H1 (cell line): ENCODE results near the gene FHIT. TPM values are rescaled to one million over a fixed set of nuclear protein-coding genes. Genes with fewer than 3 reads are reported as not detected.

Experiments used
- CTCF ChIA-PET: fragments of 300-600 bp; sonication (Branson Sonifier 250); formaldehyde crosslinking; loops from one replicate; lab custom pipeline; 2021; ENCODE audit not compliant: partially characterized antibody; lab: Charles Lee
- POLR2A ChIA-PET: fragments of 300-600 bp; sonication (Branson Sonifier 250); formaldehyde crosslinking; loops from one replicate; lab custom pipeline; 2021; ENCODE audit warnings: inconsistent platforms; ENCODE audit not compliant: partially characterized antibody; lab: Charles Lee
- DNase-seq, 2 experiments: peaks; one replicate each; pipeline versions ENCODE4 v3.0.0 to v3.0.0-alpha.2; 2010 to 2022; ENCODE audit warnings: low spot score in 2 of 2, low read depth in 1 of 2, mixed read lengths in 1 of 2
- FAIRE-seq: peaks from 2 replicates; lab custom pipeline; 2011; peaks lifted over from hg19 to GRCh38; lab: Jason Lieb, UNC
- H2AFZ ChIP-seq: 2 replicates; pipeline ENCODE4 v1.8.1; 2012; ENCODE audit warnings: low read length, inconsistent platforms
- H2AK5ac ChIP-seq: 2 replicates; pipeline ENCODE4 v1.6.1; 2013; ENCODE audit warnings: low read depth, low read length
- H2BK120ac ChIP-seq: replicated peaks from 2 replicates; pipeline ENCODE3; 2013; ENCODE audit warnings: low read depth, low read length, inconsistent platforms
- H2BK12ac ChIP-seq: 2 replicates; pipeline ENCODE4 v1.6.1; 2013; ENCODE audit warnings: low read depth, low read length
- H2BK15ac ChIP-seq: 2 replicates; pipeline ENCODE4 v1.6.1; 2013; ENCODE audit warnings: low read length
- H2BK20ac ChIP-seq: 2 replicates; pipeline ENCODE4 v1.6.1; 2013; ENCODE audit warnings: low read length
- H2BK5ac ChIP-seq: 2 replicates; pipeline ENCODE4 v1.6.1; 2013; ENCODE audit warnings: low read depth, low read length
- H3K14ac ChIP-seq: 2 replicates; pipeline ENCODE4 v1.6.1; 2013; ENCODE audit warnings: inconsistent platforms; ENCODE audit not compliant: insufficient read length
- H3K18ac ChIP-seq: 2 replicates; pipeline ENCODE4 v1.6.1; 2013; ENCODE audit warnings: low read length; ENCODE audit errors: extremely low read depth
- H3K23ac ChIP-seq: 2 replicates; pipeline ENCODE4 v1.6.1; 2013; ENCODE audit warnings: inconsistent platforms; ENCODE audit not compliant: insufficient read length
- H3K23me2 ChIP-seq: 2 replicates; pipeline ENCODE4 v1.6.1; 2013; ENCODE audit warnings: low read depth, low read length
- H3K27ac ChIP-seq: 2 replicates; pipeline ENCODE4 v1.6.1; 2011; ENCODE audit warnings: low read depth, low read length, inconsistent platforms
- H3K27me3 ChIP-seq, 4 experiments: replicated peaks in 1 of 4; 1 replicate in 1 of 4; 2 replicates in 3 of 4; pipeline versions ENCODE4 v1.6.1 to v1.8.1; 2011 to 2013; ENCODE audit warnings: low read length in 3 of 4, mild to moderate bottlenecking in 3 of 4, inconsistent platforms in 2 of 4, mixed read lengths in 2 of 4, moderate library complexity in 1 of 4; ENCODE audit not compliant: control insufficient read depth in 3 of 4, insufficient read depth in 3 of 4; ENCODE audit errors: extremely low read depth in 1 of 4
- H3K36me3 ChIP-seq, 4 experiments: 2 replicates each; pipeline versions ENCODE4 v1.6.1 to v1.8.1; 2011 to 2013; ENCODE audit warnings: mild to moderate bottlenecking in 4 of 4, low read length in 3 of 4, moderate library complexity in 2 of 4, control low read depth in 1 of 4, inconsistent platforms in 1 of 4; ENCODE audit not compliant: insufficient read depth in 4 of 4, control insufficient read depth in 2 of 4
- H3K4ac ChIP-seq: replicated peaks from 2 replicates; pipeline ENCODE3; 2013; ENCODE audit warnings: low read length, low read depth, mixed read lengths, inconsistent platforms; ENCODE audit not compliant: insufficient read length
- H3K4me1 ChIP-seq, 4 experiments: replicated peaks in 1 of 4; 1 replicate in 1 of 4; 2 replicates in 3 of 4; pipeline versions ENCODE4 v1.6.1 to v1.8.1; 2011 to 2013; ENCODE audit warnings: low read length in 3 of 4, inconsistent platforms in 2 of 4, mixed read lengths in 1 of 4; ENCODE audit not compliant: insufficient read depth in 4 of 4, control insufficient read depth in 3 of 4
- H3K4me2 ChIP-seq, 2 experiments: 2 replicates each; pipeline versions ENCODE4 v1.6.1 to v1.8.1; 2011 to 2013; ENCODE audit warnings: low read depth in 2 of 2, low read length in 2 of 2, control low read depth in 1 of 2, inconsistent platforms in 1 of 2, mild to moderate bottlenecking in 1 of 2; ENCODE audit not compliant: insufficient read depth in 1 of 2
- H3K4me3 ChIP-seq, 4 experiments: fragments of 200-600, 300-600 bp in 1 of 4; sonication (generic), shearing (Covaris generic), sonication (Bioruptor Twin) in 1 of 4; 2 replicates each; pipeline versions ENCODE4 v1.5.1 to v1.8.1; 2011 to 2016; ENCODE audit warnings: low read length in 4 of 4, low read depth in 3 of 4, control low read depth in 2 of 4, inconsistent platforms in 2 of 4, mild to moderate bottlenecking in 2 of 4, mixed read lengths in 1 of 4, moderate library complexity in 1 of 4; ENCODE audit not compliant: insufficient read depth in 2 of 4; ENCODE audit errors: extremely low read depth in 1 of 4
- H3K56ac ChIP-seq: replicated peaks from 2 replicates; pipeline ENCODE3; 2013; ENCODE audit warnings: low read depth, mild to moderate bottlenecking, mixed read lengths, low read length, inconsistent platforms; ENCODE audit not compliant: insufficient read length
- H3K79me1 ChIP-seq: 2 replicates; pipeline ENCODE4 v1.6.1; 2013; ENCODE audit warnings: low read depth, low read length, control low read depth
- H3K79me2 ChIP-seq, 2 experiments: 2 replicates each; pipeline versions ENCODE4 v1.6.1 to v1.8.1; 2012 to 2013; ENCODE audit warnings: low read length in 2 of 2, mild to moderate bottlenecking in 2 of 2, inconsistent platforms in 1 of 2; ENCODE audit not compliant: insufficient read depth in 2 of 2, control insufficient read depth in 1 of 2
- H3K9ac ChIP-seq, 4 experiments: replicated peaks in 1 of 4; 1 replicate in 1 of 4; 2 replicates in 3 of 4; pipeline versions ENCODE4 v1.6.1 to v1.8.1; 2011 to 2013; ENCODE audit warnings: low read depth in 3 of 4, low read length in 3 of 4, control low read depth in 2 of 4, mild to moderate bottlenecking in 2 of 4, moderate library complexity in 2 of 4, inconsistent platforms in 1 of 4; ENCODE audit errors: extremely low read depth in 1 of 4
- H3K9me3 ChIP-seq, 2 experiments: 2 replicates each; pipeline versions ENCODE4 v1.6.1 to v1.8.1; 2012 to 2013; ENCODE audit warnings: mild to moderate bottlenecking in 2 of 2, moderate library complexity in 2 of 2, control low read depth in 1 of 2, inconsistent platforms in 1 of 2, low read depth in 1 of 2, low read length in 1 of 2, mixed read lengths in 1 of 2; ENCODE audit not compliant: insufficient read depth in 2 of 2
- H4K20me1 ChIP-seq, 2 experiments: replicated peaks in 1 of 2; 2 replicates each; pipeline versions ENCODE3 to v1.8.1; 2011 to 2013; ENCODE audit warnings: inconsistent platforms in 2 of 2, low read length in 2 of 2, mild to moderate bottlenecking in 1 of 2; ENCODE audit not compliant: insufficient read depth in 2 of 2, control insufficient read depth in 1 of 2
- H4K5ac ChIP-seq: 2 replicates; pipeline ENCODE4 v1.6.1; 2013; ENCODE audit warnings: low read length, low read depth, mixed read lengths, inconsistent platforms; ENCODE audit not compliant: insufficient read length
- H4K8ac ChIP-seq: 2 replicates; pipeline ENCODE4 v1.8.0; 2013; ENCODE audit warnings: mild to moderate bottlenecking, moderate library complexity, low read length, inconsistent platforms; ENCODE audit not compliant: insufficient read depth; ENCODE audit errors: extremely low read depth
- H4K91ac ChIP-seq: replicated peaks from 2 replicates; pipeline ENCODE3; 2013; ENCODE audit warnings: low read length, mixed read lengths, inconsistent platforms; ENCODE audit not compliant: insufficient read length
- ASH2L ChIP-seq: fragments of 200-600, 300-600 bp; sonication (generic); IDR thresholded peaks from one replicate; pipeline ENCODE4 v1.7.1; 2017; ENCODE audit warnings: low read length
- BRCA1 ChIP-seq: IDR thresholded peaks from 2 replicates; pipeline ENCODE4 v1.6.1; 2012; ENCODE audit warnings: low read depth, low read length, improper control_type of control experiment
- CBX8 ChIP-seq: fragments of 300-800, 300-1000 bp; sonication (generic); IDR thresholded peaks from 2 replicates; pipeline ENCODE4 v1.7.1; 2016; ENCODE audit warnings: low read depth, low read length, borderline replicate concordance
- CREB1 ChIP-seq: IDR thresholded peaks from 2 replicates; pipeline ENCODE4 v1.6.1; 2012; ENCODE audit warnings: inconsistent platforms
- CTBP2 ChIP-seq: IDR thresholded peaks from 2 replicates; pipeline ENCODE4 v1.7.0; 2011; ENCODE audit warnings: borderline replicate concordance, mild to moderate bottlenecking, moderate library complexity, mixed read lengths, low read length; ENCODE audit not compliant: insufficient read depth, insufficient read length
- EZH2 ChIP-seq: fragments of 200-600 bp; sonication (generic); IDR thresholded peaks from 2 replicates; pipeline ENCODE4 v1.7.1; 2012; ENCODE audit warnings: low read depth, mild to moderate bottlenecking, moderate library complexity, low read length, inconsistent platforms; ENCODE audit not compliant: severe bottlenecking
- FOSL1 ChIP-seq: IDR thresholded peaks from 2 replicates; pipeline ENCODE4 v1.6.1; 2011; ENCODE audit warnings: mild to moderate bottlenecking, low read depth, low read length, moderate library complexity; ENCODE audit not compliant: insufficient read depth
- KDM1A ChIP-seq: fragments of 200-600, 300-600 bp; sonication (generic); IDR thresholded peaks from 2 replicates; pipeline ENCODE4 v1.7.1; 2016; ENCODE audit warnings: mild to moderate bottlenecking, low read length, borderline replicate concordance
- MAFK ChIP-seq: IDR thresholded peaks from 2 replicates; pipeline ENCODE4 v1.6.1; 2012; ENCODE audit warnings: low read depth, mild to moderate bottlenecking, improper control_type of control experiment, low read length
- NANOG ChIP-seq: IDR thresholded peaks from 2 replicates; pipeline ENCODE4 v1.6.1; 2011; ENCODE audit warnings: low read length, low read depth, mild to moderate bottlenecking, inconsistent platforms; ENCODE audit not compliant: insufficient read depth, poor library complexity, severe bottlenecking
- NRF1 ChIP-seq: IDR thresholded peaks from 2 replicates; pipeline ENCODE4 v1.6.1; 2011; ENCODE audit warnings: mild to moderate bottlenecking, low read depth, low read length, improper control_type of control experiment
- SIRT6 ChIP-seq: IDR thresholded peaks from one replicate; pipeline ENCODE4 v1.7.1; 2012; ENCODE audit warnings: low read length, inconsistent platforms
- TAF7 ChIP-seq: optimal IDR thresholded peaks from 2 replicates; pipeline ENCODE3; 2011; ENCODE audit warnings: low read depth, mild to moderate bottlenecking, inconsistent platforms, low read length, moderate library complexity, borderline replicate concordance
- TBP ChIP-seq: IDR thresholded peaks from 2 replicates; pipeline ENCODE4 v1.6.1; 2011; ENCODE audit warnings: low read depth, low read length, improper control_type of control experiment
- WGBS, 2 experiments: shearing (Covaris generic) in 1 of 2; methylation state at CpG; one replicate each; pipeline versions ENCODE4 v1.1.6 to v1.1.7; 2013 to 2015; ENCODE audit warnings: low lambda C conversion rate in 2 of 2, mixed read lengths in 2 of 2, inconsistent platforms in 1 of 2, low coverage in 1 of 2, missing lambda C conversion rate in 1 of 2; ENCODE audit not compliant: insufficient replicate concordance in 2 of 2, insufficient coverage in 1 of 2, insufficient read length in 1 of 2; ENCODE audit errors: extremely low coverage in 1 of 2, missing lambda C conversion rate in 1 of 2; 5-methylcytosine and 5-hydroxymethylcytosine counted together
- polyA plus RNA-seq, 7 experiments: library from polyadenylated mRNA; depleted of rRNA in 3 of 7; stranded (reverse) in 5 of 7; unstranded in 2 of 7; fragments of >200 nt in 5 of 7; fragments of 200-250 nt in 2 of 7; gene quantifications; 1 replicate in 5 of 7; 2 replicates in 1 of 7; 4 replicates in 1 of 7; pipeline versions ENCODE4 v1.2.1 to v1.2.3, GENCODE V29; 2011 to 2013; ENCODE audit warnings: missing spikeins in 2 of 7, mixed read lengths in 2 of 7
- total RNA-seq: library from RNA; stranded (reverse); fragmentation: NEBNext Ultra II Directional; extraction: Animal tissue kit (Norgen Biotek cat#: 25700); gene quantifications from 2 replicates; pipeline ENCODE4 v1.2.1, GENCODE V29; 2021

FHIT gene
- total and polyA plus RNA-seq, 2 of the 8 experiments (the other 6 are each of a cell fraction or from before 2014, with no cell fraction given) = 1.2 to 3.2 TPM

DNA sequence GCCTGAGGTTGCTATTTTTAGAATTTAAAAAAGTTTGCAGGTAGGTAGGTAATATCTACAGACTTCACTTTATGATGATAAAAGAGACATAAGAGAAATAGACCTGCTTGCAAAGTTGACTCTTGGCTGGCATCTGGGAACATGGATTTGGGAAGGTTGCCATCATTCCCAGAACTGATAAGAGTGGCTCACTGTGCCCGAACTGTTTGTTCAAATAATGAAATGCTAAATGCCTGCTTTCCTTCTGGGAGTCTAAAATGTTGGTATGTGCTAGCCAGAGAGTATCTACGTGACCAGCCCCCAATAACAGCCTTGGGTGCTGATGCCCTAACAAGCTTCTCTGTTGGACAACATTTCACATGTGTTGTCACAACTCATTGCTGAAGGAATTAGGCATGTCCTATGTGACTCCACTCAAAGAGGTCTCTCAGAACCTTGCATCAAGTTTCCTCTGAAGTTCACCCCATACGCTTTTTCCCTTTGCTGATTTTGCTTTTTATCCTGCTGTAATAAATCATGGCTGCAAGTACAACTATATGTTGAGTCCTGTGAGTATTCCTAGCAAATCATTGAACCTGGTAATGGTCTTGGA lies 95.5 kb downstream of the FHIT start:
- CTCF ChIA-PET = interaction anchor here (1.5 kb wide), 1 partner anchor 214 kb away, joined by 4 read pairs; no protein-coding TSS in a partner anchor
- H2BK5ac ChIP-seq = no peak overlapping the region; the same call in 1 of the 2 replicates
- no peak overlapping the region for H3K4me2 ChIP-seq
- H3K27me3 ChIP-seq = no peaks in the 10 kb centered on the region
- H3K56ac ChIP-seq = no peak overlapping the region
- H2BK120ac ChIP-seq = no peak overlapping the region
- 84% methylated on average over 3 of the region's 3 CpGs; no CpG with 5 or more reads in 1 of the 2 experiments for WGBS, 2 experiments
- H3K4me3 ChIP-seq = no peak overlapping the region
- H3K23me2 ChIP-seq = no peaks in the 10 kb centered on the region
- H3K4ac ChIP-seq = no peak overlapping the region
- H3K18ac ChIP-seq = no peak overlapping the region
- no peak overlapping the region for H2AFZ ChIP-seq
- H4K91ac ChIP-seq = no peak overlapping the region
- no peak overlapping the region for H3K9ac ChIP-seq
- H3K79me2 ChIP-seq = no peaks in the 10 kb centered on the region
- H3K36me3 ChIP-seq = no peaks in the 10 kb centered on the region
- no peak for FAIRE-seq
- H3K27ac ChIP-seq = no peak overlapping the region
- H2BK20ac ChIP-seq = no peak overlapping the region
- peaks cover 0 to 5% (median under 1%) of the 10 kb centered on the region in 4 experiments; a peak in 3 of 7 replicates for H3K4me1 ChIP-seq
- DNase-seq = no peak
- no peak overlapping the region for H4K5ac ChIP-seq
- no peak overlapping the region for H4K8ac ChIP-seq
- H3K9me3 ChIP-seq = no peaks in the 10 kb centered on the region
- POLR2A ChIA-PET = no interaction called here
- H4K20me1 ChIP-seq = no peaks in the 10 kb centered on the region
- no peak overlapping the region for H3K14ac ChIP-seq
- H3K23ac ChIP-seq = no peak overlapping the region
- no peaks in the 10 kb centered on the region for H3K79me1 ChIP-seq
- no peak overlapping the region for H2BK12ac ChIP-seq
- H2AK5ac ChIP-seq = no peak overlapping the region
- H2BK15ac ChIP-seq = no peak overlapping the region
- no peak for TF ChIP-seq MAFK
- no peak for TF ChIP-seq KDM1A
- no peak for TF ChIP-seq CREB1
- no peak for TF ChIP-seq NRF1
- TF ChIP-seq CTBP2 = no peak
- TF ChIP-seq SIRT6 = no peak
- no peak for TF ChIP-seq NANOG
- TF ChIP-seq BRCA1 = no peak
- no peak for TF ChIP-seq CBX8
- no peak for TF ChIP-seq ASH2L
- no peak for TF ChIP-seq TAF7
- TF ChIP-seq FOSL1 = no peak
- no peak for TF ChIP-seq EZH2
- TF ChIP-seq TBP = no peak
